ENCODE results near the gene HCAR1. TPM values are rescaled to one million over a fixed set of nuclear protein-coding genes. Genes with fewer than 3 reads are reported as not detected.

Gene HCAR1
- total RNA-seq, 2 experiments from 2014 or later: 0.05 TPM; not detected in 1

- Mint-ChIP-seq H3K9me3 (no peaks in the 10 kb centered on the region), H3K27me3 (no peaks in the 10 kb centered on the region), H3K4me3 (no peak overlapping the region), H3K4me1 (ENCODE audit: low read depth) (no peaks in the 10 kb centered on the region), H3K36me3 (ENCODE audit: low read depth) (no peaks in the 10 kb centered on the region), H3K27ac (no peak overlapping the region)
- Histone ChIP-seq H3K4me1 (ENCODE audit: insufficient read depth, low read length) (peaks cover 3% of the 10 kb centered on the region), H3K36me3 (ENCODE audit: insufficient read depth, low read length) (no peaks in the 10 kb centered on the region), H3K27ac (ENCODE audit: low read depth in 1 of 2, low read length in 2 of 2) (no peak overlapping the region), H3K9me3 (ENCODE audit: control insufficient read depth in 1 of 2, insufficient read depth in 1 of 2, low read length in 2 of 2) (no peaks in the 10 kb centered on the region), H3K4me3 (ENCODE audit: low read length) (no peak overlapping the region), H3K27me3 (ENCODE audit: control insufficient read depth in 1 of 2, insufficient read depth in 2 of 2, low read length in 2 of 2) (no peaks in the 10 kb centered on the region)
- POLR2A ChIA-PET: no interaction called here
- intact Hi-C loops (cut with DNase I, micrococcal nuclease): no loop called here
- TF ChIP-seq, protein P1, sequence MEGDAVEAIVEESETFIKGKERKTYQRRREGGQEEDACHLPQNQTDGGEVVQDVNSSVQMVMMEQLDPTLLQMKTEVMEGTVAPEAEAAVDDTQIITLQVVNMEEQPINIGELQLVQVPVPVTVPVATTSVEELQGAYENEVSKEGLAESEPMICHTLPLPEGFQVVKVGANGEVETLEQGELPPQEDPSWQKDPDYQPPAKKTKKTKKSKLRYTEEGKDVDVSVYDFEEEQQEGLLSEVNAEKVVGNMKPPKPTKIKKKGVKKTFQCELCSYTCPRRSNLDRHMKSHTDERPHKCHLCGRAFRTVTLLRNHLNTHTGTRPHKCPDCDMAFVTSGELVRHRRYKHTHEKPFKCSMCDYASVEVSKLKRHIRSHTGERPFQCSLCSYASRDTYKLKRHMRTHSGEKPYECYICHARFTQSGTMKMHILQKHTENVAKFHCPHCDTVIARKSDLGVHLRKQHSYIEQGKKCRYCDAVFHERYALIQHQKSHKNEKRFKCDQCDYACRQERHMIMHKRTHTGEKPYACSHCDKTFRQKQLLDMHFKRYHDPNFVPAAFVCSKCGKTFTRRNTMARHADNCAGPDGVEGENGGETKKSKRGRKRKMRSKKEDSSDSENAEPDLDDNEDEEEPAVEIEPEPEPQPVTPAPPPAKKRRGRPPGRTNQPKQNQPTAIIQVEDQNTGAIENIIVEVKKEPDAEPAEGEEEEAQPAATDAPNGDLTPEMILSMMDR (IDR thresholded peaks at IDR 0.05): no peak
- DNase-seq (no peak), ATAC-seq (ENCODE audit: poor library complexity) (no peak)
- CTCF ChIA-PET: no interaction called here
These were observed 39.1 kb downstream of the HCAR1 start for GRCh38 chr12:122691566-122691965.

DNA sequence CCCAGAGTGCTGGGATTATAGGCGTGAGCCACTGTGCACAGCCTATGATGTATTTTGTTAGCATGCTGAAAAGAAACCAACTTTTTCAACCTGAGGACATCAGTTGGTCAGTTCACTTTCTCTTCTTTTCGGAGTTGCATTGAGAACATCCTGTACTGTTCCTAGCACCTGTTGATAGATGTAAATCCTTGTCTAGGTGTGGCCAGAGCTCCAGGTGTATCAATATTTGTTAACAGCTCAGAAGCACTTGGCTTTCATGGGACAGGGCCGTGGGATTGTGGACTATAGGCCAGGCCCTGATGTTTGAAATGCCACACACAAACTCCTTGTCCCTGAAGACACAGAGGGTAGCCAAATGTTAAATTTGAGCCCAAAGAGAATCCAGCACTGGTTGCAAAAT lies 42.4 kb downstream of the HCAR1 start:
- no peaks in the 10 kb centered on the region for H3K9me3 Mint-ChIP-seq
- intact Hi-C loops (cut with DNase I, micrococcal nuclease): no loop called here
- Histone ChIP-seq H3K27me3 (ENCODE audit: control insufficient read depth in 1 of 2, insufficient read depth in 2 of 2, low read length in 2 of 2) (no peaks in the 10 kb centered on the region), H3K9me3 (ENCODE audit: control insufficient read depth in 1 of 2, insufficient read depth in 1 of 2, low read length in 2 of 2) (no peaks in the 10 kb centered on the region), H3K36me3 (ENCODE audit: insufficient read depth, low read length) (no peaks in the 10 kb centered on the region), H3K27ac (ENCODE audit: low read depth in 1 of 2, low read length in 2 of 2) (no peak overlapping the region), H3K4me3 (ENCODE audit: low read length) (no peak overlapping the region), H3K4me1 (ENCODE audit: insufficient read depth, low read length) (peaks cover 3% of the 10 kb centered on the region)
- H3K36me3 Mint-ChIP-seq (ENCODE audit: low read depth): no peaks in the 10 kb centered on the region
- no peaks in the 10 kb centered on the region for H3K27me3 Mint-ChIP-seq
- no peaks in the 10 kb centered on the region for H3K4me1 Mint-ChIP-seq (ENCODE audit: low read depth)
- ChIA-PET POLR2A (no interaction called here), CTCF (no interaction called here)
- ATAC-seq (ENCODE audit: poor library complexity): no peak
- no peak overlapping the region for H3K27ac Mint-ChIP-seq
- TF ChIP-seq, protein P1 (IDR thresholded peaks at IDR 0.05): no peak
- no peak for DNase-seq
- H3K4me3 Mint-ChIP-seq: no peak overlapping the region

GRCh38 chr12:122687086-122687485 lies 43.6 kb downstream of the HCAR1 start:
- POLR2A ChIA-PET: no interaction called here
- H3K9me3 Mint-ChIP-seq: no peaks in the 10 kb centered on the region
- intact Hi-C loops (cut with DNase I, micrococcal nuclease): no loop called here
- H3K36me3 ChIP-seq (ENCODE audit: insufficient read depth, low read length): no peaks in the 10 kb centered on the region
- TF ChIP-seq, protein P1 (IDR thresholded peaks at IDR 0.05): no peak
- no peak for ATAC-seq (ENCODE audit: poor library complexity)
- no peaks in the 10 kb centered on the region for H3K27me3 ChIP-seq (ENCODE audit: control insufficient read depth in 1 of 2, insufficient read depth in 2 of 2, low read length in 2 of 2)
- CTCF ChIA-PET: no interaction called here
- H3K9me3 ChIP-seq (ENCODE audit: control insufficient read depth in 1 of 2, insufficient read depth in 1 of 2, low read length in 2 of 2): no peaks in the 10 kb centered on the region
- H3K27me3 Mint-ChIP-seq: no peaks in the 10 kb centered on the region
- no peak overlapping the region for H3K27ac ChIP-seq (ENCODE audit: low read depth in 1 of 2, low read length in 2 of 2)
- no peak overlapping the region for H3K4me3 Mint-ChIP-seq
- H3K4me1 Mint-ChIP-seq (ENCODE audit: low read depth): no peaks in the 10 kb centered on the region
- DNase-seq: no peak
- H3K4me3 ChIP-seq (ENCODE audit: low read length): no peak overlapping the region
- H3K4me1 ChIP-seq (ENCODE audit: insufficient read depth, low read length): peaks cover 3% of the 10 kb centered on the region
- H3K36me3 Mint-ChIP-seq (ENCODE audit: low read depth): no peaks in the 10 kb centered on the region
- no peak overlapping the region for H3K27ac Mint-ChIP-seq

Measured in CD4-positive, alpha-beta T cell (primary cell).